OCI-M2 (cell line): ENCODE data around the gene APBB2.

Experiments used
- DNase-seq: peaks from one replicate; lab custom pipeline; 2025; ENCODE audit not compliant: unreplicated experiment; lab: John Stamatoyannopoulos, UW

Gene APBB2

DNA sequence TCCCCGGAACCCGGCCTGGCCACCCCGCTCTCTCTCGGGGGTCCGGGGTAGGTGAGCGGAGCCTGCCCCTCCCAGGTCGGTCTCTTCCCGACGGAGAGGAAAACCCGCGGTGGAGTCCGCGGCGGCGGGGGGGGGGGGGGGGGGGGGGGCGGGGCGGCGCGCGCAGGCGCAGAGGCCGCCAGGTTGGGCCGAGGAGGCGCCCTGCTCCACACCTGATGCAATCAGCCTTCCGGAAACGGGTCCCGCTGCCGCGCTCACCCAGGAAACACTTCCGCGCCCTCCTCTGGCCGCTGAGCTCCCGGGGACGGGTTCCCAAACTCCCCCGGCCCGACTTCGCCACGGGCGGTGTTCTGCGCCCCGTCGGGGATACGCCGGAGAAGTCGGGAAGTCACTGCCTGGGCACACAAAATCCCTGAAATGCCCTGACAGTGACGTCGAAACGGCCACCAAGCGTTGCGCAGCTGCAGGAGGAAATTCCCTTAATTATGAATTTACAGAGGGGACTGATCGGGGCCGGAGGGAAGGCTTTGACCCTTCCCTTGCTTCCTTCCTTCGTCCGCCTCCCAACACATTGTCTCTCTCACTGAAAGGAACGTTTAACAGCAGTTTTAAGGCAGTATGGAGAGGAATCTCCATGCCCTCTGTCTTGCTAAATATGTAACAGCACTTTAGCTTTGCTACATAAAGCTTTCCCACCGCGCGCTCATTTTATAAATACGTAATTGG is 2.1 kb upstream of the APBB2 start:
- no peak for DNase-seq

DNA sequence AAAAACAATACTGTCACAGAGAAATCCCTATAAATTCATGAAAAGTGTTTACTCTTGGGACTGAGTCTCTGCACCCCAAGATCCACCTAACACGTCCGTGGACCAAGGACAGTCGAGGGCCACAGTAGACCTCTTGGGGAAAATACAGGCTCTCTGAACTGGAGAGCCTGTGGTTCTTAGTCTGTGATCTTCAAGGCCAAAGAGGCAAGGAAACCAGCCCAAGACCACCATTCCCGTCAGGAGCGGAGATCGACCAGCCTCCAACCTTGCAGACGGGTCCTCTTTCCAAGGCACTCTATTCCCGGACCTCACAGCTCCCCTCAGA is 1.6 kb upstream of the APBB2 start:
- no peak for DNase-seq

DNA sequence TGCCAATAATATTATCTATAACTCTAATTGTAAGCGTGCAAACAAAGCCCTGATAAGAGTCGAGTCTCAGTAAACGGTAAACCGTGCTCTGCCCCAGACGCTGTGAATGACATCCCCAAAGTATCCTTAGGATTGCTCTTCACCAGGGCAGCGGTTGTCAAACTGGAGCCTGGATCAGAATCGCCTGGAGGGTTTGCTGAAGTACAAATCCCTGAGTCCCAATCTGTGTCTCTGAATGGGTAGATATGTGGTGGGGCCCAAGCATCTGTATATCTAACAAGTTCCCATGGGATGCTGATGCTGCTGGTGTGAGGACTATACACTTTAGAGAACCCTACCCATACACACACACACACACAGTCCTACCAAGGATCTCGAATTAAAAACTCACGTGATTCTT is 813 bp upstream of the APBB2 start:
- no peak for DNase-seq

DNA sequence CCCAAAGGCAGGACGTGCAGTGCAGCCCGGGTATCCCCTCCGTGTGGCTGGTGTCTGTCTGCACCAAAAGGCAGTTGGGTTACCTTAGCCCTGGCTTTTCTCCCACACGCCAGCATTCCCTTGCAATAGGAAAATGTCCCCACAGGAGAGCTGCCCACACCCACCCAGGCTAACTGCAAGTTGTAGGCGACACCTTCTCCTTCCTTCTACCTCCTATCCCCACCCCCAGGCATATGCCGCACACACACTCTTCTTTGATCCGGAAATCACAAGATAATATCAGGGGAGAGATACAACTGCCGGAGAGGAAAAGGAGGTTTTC is 444 bp upstream of the APBB2 start:
- no peak for DNase-seq

DNA sequence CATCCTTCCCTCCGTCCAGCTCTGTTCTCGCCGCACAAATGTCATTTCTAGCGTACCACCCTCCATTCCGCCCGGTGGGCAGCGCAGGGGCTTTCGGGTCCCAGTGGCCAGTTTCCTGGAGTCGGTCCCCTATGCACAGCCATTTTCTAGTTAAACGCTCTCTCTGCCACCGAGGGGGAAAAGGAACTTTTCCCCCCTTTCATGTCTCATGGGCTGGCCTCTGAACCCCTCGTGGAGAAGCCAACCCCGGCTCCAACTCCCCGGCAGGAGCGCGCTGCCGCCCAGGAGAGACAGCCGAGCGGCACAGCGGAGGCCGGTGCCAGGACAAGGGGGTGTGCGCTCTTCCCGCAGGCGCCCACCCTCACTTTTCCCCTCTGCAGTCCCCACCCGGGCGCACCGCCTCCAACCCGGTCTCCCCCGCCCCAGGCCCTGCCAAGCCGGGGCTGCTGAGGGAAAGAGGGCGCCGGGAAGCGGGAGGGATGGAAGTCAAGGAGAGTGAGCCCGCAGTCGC is 662 bp downstream of the APBB2 start:
- DNase-seq = no peak

DNA sequence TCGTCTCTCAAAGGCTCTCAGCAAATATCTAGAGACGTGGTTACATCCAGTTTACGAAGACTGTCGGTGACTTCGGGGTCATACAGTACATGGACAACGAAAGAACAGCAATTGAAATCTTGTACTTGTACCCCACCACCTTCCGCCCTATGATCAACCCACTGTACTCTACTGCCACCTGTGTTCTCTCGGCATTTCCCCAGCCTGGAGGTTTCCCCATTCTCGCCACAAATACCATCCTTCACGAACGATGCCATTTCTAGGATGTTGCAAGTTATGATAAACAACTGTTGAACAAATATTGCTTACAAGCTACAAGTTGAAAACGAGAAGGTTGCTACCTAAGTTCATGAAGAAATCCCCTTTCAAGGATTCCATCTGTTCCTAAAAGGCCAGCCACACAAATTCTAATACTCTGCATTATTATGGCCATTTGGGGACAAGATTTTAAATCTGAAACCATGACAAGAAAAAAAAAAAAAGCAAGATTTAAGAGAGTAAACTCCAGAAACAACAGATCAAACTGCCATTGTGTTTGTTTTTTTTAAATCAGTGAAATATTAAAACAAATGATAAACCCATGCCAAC is 1.6 kb downstream of the APBB2 start:
- DNase-seq = no peak

DNA sequence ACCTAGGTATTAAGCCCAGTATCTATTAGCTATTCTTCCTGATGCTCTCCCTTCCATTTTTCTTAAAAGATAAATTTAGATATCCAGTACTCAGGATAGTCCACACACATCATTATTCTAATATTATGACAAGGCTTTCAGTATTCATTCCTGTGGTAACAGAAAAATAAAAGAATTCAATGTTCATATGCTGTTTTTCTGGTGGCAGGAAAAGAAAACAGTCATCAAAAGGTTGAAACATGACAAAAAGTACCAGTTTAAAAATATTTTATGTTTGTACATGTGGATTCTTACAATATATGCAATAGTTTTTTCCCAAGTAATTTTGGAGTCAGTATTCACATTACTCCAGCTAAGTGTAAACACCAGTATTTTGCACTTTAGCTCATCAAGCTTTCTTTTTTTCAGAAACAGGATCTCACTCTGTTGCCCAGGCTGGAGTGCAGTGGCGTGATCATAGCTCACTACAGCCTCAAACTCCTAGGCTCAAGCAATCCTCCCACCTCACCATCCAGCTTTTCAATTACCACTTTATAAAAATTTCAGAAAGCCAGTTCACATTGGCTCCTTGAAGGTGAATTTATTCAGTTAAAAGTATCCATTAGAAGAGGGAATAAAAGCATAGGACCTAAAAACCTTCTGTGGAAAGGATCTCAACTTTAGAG is 2.3 kb downstream of the APBB2 start:
- no peak for DNase-seq

DNA sequence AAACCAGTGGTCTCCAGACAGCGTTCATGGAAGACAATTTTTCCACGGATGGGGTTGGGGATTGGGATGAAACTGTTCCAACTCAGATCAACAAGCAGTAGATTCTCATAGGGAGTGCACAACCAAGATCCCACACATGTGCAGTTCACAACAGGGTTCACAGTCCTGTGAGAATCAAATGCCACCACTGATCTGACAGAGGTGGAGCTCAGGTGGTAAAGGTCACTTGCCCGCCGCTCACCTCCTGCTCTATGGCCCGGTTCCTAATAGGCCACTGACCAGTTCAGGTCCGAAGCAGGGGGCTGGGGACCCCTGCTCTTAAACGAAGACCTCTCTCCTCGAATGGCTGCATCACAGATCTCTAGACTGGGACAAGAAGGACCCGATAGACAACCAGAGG is 4.4 kb downstream of the APBB2 start:
- DNase-seq = no peak

DNA sequence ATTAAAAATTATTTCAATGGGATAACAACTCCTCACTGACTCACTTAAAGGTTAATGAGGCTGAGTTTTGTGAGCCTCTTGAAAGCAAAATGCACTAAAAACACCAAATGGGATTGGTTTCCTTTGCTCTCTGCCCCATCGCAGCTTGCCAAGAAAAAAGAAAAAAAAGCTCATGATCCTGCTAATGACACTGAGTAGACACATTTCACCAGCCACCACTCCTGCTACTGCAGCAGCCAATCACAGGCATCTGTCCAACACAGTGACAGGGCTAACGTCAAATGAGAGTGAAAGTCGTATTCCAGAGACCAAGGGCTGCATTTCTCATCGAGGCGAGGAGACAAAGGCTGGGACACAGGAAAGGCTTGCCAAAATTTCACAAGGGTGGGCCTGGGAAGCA is 5.2 kb downstream of the APBB2 start:
- no peak for DNase-seq

DNA sequence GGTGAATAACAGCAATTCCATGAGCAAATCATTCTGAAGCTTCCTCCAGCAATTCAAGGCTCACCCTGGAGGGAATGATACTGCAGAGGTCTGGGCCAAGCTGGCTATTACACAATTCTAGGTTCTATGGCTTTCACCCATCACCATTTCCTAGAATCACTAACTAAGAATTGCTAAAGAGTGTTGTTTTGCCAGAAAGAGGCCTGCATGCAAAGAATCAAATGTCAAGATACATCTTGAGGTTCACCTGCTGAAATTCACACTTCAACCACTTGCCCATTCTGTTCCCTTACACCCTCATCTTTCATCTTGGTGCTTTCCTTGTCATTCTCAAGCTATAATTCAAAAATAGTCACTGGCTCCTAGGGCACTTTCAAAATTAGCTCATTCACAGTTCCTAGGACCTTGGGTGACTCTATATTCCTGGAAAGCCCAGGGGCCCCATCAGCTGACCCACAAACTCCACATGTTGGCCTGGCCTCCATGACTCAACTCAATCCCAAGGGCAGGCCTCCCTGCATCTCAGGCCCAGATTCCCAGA is 7.0 kb downstream of the APBB2 start:
- DNase-seq = no peak

DNA sequence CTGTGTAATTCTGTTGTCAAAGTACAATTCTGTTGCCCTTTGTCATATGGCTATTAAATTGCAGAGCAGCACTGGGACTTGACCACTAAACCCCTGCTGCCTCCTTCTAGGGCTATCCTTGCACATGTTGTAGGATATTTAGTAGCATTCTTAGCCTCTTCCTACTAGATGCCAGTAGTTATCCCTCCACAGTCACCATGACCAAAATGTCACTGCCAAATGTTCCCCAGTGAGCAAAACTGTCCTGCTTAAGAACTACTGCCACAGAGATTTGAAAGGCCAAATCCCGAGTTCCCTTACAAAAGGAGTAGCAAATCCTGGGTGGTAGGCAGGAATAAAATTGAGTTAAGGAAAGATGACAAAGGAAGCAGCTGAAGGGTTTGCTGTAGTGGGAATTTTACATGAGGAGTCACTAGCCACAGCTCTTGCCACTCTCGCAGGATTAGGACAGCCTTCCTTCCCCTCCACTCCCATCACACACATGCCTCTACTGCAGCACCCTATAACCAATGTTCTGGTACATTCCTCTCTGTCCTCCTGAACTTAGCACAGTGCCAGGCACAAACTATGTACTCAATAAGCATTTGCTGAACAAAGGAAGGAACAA is 8.4 kb downstream of the APBB2 start:
- DNase-seq = no peak

DNA sequence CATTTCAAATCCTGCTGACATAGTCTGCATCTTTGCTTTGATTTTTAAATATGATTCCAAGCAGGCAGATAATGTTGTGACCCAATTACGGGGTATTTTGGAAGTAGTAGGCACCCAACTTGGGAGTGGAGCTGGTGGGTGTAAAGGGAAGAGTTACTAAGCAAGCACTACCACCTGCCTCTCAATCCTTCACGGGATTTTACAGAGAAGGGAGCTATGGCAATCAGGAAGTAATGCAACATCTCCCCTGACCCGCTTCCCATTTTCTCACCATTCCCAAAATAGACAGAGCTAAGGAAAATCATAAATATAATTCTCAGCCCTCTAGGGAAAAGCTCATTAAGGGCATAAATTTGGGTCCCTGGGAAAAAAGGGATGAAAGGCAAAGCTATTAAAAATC is 9.2 kb downstream of the APBB2 start:
- no peak for DNase-seq

DNA sequence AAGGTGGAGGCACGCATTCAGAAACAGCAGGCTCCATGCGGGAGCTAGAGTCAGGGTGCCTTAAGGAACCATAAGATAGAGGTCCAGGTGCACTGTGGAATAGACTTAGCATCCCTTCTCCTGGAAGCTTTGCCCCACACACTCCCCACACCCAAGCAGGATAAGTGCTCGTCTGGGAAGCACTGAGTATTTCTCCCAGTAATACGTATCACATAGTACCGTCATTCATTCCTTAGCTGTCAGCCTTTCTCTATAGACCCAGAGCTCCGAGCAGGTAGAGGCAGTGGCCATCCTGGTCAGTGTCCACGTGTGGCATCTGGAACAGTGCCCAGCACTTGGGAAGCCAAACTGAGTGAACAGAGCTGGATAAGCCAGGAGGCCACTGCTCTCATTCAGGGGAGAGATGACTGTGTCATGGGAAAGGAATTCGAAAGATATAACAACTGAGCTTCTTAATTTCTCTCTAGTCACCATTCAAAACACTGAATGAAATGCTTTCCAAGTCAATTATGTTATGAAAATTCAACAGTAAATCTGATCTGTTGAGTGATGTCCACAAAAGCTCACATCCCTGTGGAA is 9.9 kb downstream of the APBB2 start:
- no peak for DNase-seq

DNA sequence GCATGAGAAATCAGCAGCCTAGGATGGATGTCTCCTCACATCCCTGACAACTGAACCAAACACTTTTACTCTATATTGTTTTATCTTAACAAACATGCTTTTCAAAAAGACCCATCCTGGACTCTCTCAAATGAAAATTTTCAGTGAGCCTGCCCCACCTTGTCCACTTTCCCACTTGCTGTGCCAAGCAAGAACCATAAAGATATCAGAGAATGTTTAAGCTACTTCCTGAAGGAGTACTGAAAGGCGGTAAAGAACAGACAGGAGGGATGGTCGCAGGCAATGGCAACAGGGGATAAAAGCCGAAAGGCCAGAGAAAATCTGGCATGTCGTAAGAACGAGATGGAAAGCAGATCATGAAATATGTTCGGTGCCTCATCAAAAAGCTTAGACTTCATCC is 10.5 kb downstream of the APBB2 start:
- DNase-seq = no peak

DNA sequence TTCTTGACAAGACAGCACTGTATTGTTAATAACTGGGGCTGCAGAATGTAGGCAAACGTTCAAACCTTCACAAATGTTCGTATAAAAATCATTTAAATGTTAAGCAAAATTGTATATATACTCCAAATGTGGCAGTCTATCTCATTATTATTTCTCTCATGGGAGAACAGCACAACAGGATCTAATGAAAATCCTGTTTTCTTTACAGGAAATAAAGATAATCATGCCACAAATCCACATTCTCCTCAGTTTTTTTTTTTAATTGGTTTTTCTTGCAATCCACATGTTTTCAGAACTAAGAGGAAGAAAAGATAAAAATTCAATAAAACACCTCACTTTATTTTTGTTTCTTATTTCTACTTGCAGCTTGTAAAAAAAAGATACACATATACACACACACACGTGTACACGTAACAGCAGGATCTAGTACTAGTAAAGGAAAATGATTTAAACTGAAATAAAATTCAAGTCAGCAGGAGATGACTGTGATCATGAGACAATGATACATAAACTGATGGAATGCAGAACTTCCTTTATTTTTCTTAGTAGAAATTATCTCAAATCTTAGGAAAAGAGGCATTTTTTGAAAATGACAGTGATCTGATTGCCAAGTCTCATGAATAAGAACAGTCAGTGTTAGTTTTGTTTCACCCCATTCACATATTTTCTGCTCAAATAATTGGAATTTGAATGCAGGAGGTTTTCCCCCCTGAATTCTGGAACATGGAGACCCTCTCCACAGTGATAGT is 11.3 kb downstream of the APBB2 start:
- no peak for DNase-seq

DNA sequence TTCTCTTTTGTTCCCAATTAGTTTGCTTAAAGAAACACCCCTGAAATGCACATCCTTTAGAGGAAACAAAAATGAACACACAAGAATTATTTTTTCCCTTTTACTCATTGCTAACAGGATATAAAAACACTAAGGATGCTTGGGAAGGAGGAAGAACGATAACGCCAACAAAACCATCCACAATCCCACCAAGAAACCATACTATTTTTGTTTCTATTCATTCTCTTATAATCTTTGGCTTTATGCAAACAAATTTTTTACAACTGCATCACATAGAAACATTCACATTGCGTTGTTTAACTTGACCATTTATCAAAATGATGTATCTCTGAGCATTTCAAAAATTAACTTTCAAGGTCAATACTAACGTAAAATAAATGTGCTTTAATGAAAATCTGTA is 12.0 kb downstream of the APBB2 start:
- no peak for DNase-seq

DNA sequence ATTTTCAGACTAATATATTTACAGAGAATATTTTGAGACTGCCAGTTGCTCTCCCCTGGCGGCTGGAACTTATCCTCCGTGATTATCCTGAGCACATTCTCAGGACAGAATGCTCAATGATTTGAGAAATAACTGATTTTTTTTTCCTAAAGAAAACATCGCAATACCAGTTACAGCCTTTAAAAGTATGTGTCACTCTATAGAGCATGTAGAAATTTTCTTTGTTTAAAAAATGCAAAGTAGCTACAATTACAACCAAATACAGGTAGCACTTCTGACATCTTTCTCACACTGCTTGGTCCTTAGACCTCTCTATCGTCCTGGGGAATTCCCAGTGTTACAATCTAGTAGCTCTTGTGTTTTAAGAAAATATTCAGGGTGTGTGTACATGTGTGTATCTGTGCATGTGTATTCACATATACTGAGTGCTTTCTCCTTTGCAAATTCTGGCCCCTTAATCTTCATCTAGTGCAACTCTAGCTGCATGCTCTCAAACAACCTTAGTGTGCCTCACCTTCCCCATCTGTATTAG is 13.8 kb downstream of the APBB2 start:
- no peak for DNase-seq

DNA sequence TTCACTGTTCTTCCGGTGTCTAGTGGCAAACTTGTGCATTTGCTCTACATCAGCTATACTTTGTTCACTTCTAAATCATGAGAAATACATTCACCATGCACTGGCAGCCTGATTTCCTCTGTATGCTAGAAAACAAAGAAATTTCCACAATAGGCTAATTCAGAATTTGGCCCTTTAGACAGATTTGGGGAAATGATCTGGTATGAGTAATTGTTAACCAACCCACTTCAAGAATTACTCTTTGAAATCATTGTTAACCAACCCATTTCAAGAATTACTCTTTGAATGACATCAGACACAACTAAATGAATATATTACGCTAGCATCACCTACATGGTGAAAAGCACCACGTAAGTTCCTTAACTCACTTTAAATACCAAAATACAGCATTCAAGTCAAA is 14.6 kb downstream of the APBB2 start:
- DNase-seq = no peak

DNA sequence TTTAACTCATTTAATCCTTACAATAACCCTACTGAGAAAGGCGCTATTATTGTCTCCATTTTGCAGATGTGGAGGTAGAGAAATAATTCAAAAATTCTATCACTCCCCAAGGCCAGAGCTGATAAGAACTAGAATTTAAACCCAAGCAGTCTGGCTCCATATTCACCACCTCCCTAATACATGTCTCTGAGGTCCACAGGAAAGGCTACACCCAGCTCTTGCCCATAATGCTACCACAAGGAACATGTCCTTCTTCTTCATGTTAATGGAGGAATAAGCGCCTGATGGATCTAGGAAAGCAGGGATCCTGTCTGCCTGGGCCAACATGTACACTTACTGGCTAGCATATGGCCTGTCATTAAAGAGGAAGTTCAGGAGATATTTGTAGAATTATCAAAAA is 16.3 kb downstream of the APBB2 start:
- no peak for DNase-seq

DNA sequence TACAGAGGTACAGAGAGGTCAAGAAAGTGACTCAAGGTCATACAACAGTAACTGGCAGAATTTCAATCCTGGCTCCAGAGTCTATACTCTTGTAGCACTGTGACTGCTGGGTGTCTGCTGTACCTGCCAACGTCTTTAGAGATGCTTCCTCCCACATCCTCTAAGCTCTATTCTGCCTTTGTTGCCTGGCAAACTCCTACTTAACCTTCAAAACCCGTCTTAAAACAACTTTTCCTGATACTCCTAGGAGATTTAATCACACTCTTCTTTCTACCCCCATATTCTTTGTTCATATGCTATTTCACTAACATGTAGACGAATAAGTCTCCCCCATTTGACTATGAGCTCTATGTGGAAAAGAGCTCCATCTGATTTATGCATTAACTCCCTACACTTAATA is 16.8 kb downstream of the APBB2 start:
- no peak for DNase-seq
